ENCODE measurements around the gene ZMYND11.
"Not testable (repeated sequence)": the region's sequence is repeated elsewhere in the genome, so short reads cannot be mapped to it uniquely, and the experiment has no call there.

The ZMYND11 gene

GRCh38 chr10:244227-244626, 109.0 kb downstream of the ZMYND11 start:
- H3K4me3 ChIP-seq (replicated peaks in 1 of 2; ENCODE audit: low read depth in 2 of 2, low read length in 2 of 2): no peak overlapping the region
- no peak for TF ChIP-seq CTCF (IDR thresholded peaks at IDR 0.05; ENCODE audit: low read depth, low read length)
- no peak for DNase-seq (ENCODE audit: low read depth in 2 of 2)

DNA sequence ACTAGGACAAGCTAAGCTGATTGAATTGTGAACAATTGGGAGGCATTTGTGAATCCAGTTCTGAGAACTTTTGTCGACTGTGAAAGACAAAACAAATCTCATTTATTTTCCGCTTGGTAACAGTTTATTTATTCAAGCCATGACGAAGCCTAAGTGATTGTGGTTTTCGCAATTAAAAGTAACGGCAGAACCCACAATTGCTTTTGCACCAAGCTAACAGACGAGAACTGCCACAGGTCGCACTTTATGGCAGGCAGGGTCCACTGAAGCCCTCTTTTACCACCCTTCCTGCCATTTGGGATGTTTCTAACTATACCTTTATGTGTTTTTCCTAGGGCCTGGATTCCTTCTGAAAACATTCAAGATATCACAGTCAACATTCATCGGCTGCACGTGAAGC, 111.2 kb downstream of the ZMYND11 start:
- H3K4me3 ChIP-seq (replicated peaks in 1 of 2; ENCODE audit: low read depth in 2 of 2, low read length in 2 of 2): no peak overlapping the region
- DNase-seq (ENCODE audit: low read depth in 2 of 2): no peak
- no peak for TF ChIP-seq CTCF (IDR thresholded peaks at IDR 0.05; ENCODE audit: low read depth, low read length)

GRCh38 chr10:247480-247879, 112.2 kb downstream of the ZMYND11 start:
- no peak for TF ChIP-seq CTCF (IDR thresholded peaks at IDR 0.05; ENCODE audit: low read depth, low read length)
- no peak for DNase-seq (ENCODE audit: low read depth in 2 of 2)
- no peak overlapping the region for H3K4me3 ChIP-seq (replicated peaks in 1 of 2; ENCODE audit: low read depth in 2 of 2, low read length in 2 of 2)

DNA sequence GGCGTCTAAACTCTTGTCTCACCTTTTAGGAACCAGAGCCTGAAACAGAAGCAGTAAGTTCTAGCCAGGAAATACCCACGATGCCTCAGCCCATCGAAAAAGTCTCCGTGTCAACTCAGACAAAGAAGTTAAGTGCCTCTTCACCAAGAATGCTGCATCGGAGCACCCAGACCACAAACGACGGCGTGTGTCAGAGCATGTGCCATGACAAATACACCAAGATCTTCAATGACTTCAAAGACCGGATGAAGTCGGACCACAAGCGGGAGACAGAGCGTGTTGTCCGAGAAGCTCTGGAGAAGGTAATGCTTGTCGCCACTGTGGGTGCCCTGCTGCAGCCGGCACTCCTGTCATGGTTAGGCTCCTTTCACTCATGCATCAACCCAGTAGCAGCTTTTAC, 113.1 kb downstream of the ZMYND11 start:
- no peak overlapping the region for H3K4me3 ChIP-seq (replicated peaks in 1 of 2; ENCODE audit: low read depth in 2 of 2, low read length in 2 of 2)
- no peak for TF ChIP-seq CTCF (IDR thresholded peaks at IDR 0.05; ENCODE audit: low read depth, low read length)
- DNase-seq (ENCODE audit: low read depth in 2 of 2): no peak

- DNase-seq (ENCODE audit: low read depth in 2 of 2): no peak
- no peak for TF ChIP-seq CTCF (IDR thresholded peaks at IDR 0.05; ENCODE audit: low read depth, low read length)
Measured at GRCh38 chr10:251982-252582, 116.8 kb downstream of the ZMYND11 start.

GRCh38 chr10:260819-261429, 125.7 kb downstream of the ZMYND11 start:
- TF ChIP-seq CTCF (IDR thresholded peaks at IDR 0.05; ENCODE audit: low read depth, low read length): no peak
- no peak for DNase-seq (ENCODE audit: low read depth in 2 of 2)
- no peak overlapping the region for H3K4me3 ChIP-seq (replicated peaks in 1 of 2; ENCODE audit: low read depth in 2 of 2, low read length in 2 of 2)

More at GRCh38 chr10:251982-252582, 116.8 kb downstream of the ZMYND11 start:
- H3K4me3 ChIP-seq (replicated peaks in 1 of 2; ENCODE audit: low read depth in 2 of 2, low read length in 2 of 2): no peak overlapping the region

GRCh38 chr10:264160-265073, 129.2 kb downstream of the ZMYND11 start:
- peak in 1 of 2 donors; percentile 38 for DNase-seq (ENCODE audit: low read depth in 2 of 2)
- H3K4me3 ChIP-seq (replicated peaks in 1 of 2; ENCODE audit: low read depth in 2 of 2, low read length in 2 of 2): not testable (repeated sequence)

- H3K4me3 ChIP-seq (replicated peaks in 1 of 2; ENCODE audit: low read depth in 2 of 2, low read length in 2 of 2): not testable (repeated sequence)
- DNase-seq (ENCODE audit: low read depth in 2 of 2): peak; percentile 11 to 49
Measured at GRCh38 chr10:265074-265440, 129.8 kb downstream of the ZMYND11 start.

GRCh38 chr10:265816-266588, 130.7 kb downstream of the ZMYND11 start:
- DNase-seq (ENCODE audit: low read depth in 2 of 2); H3K4me3 ChIP-seq (replicated peaks in 1 of 2; ENCODE audit: low read depth in 2 of 2, low read length in 2 of 2): not testable (repeated sequence)
